Loucy (cell line): ENCODE results near the gene UNC119B.

ENCODE experiments used
- H2AFZ ChIP-seq: fragments of 200-600 bp; sonication (generic); 2 replicates; pipeline ENCODE4 v1.6.0; 2016; ENCODE audit warnings: antibody characterized with exemption, mild to moderate bottlenecking, low read length, moderate library complexity
- H3F3A ChIP-seq: fragments of 200-600 bp; 2 replicates; pipeline ENCODE4 v1.6.0; 2016; ENCODE audit warnings: antibody characterized with exemption, low read depth, mild to moderate bottlenecking
- H3K27me3 ChIP-seq: fragments of 200-600 bp; sonication (generic); 2 replicates; pipeline ENCODE4 v1.6.1; 2014; ENCODE audit warnings: low read length, mild to moderate bottlenecking; ENCODE audit not compliant: insufficient read depth, poor library complexity, severe bottlenecking
- H3K36me3 ChIP-seq: fragments of 200-600 bp; sonication (generic); 2 replicates; pipeline ENCODE4 v1.6.1; 2016; ENCODE audit warnings: low read length; ENCODE audit not compliant: insufficient read depth
- H3K4me1 ChIP-seq: fragments of 200-600 bp; sonication (generic); 2 replicates; pipeline ENCODE4 v1.5.1; 2014; ENCODE audit warnings: low read length, mild to moderate bottlenecking; ENCODE audit not compliant: insufficient read depth, poor library complexity, severe bottlenecking
- H3K4me2 ChIP-seq: fragments of 200-600 bp; sonication (generic); 2 replicates; pipeline ENCODE4 v1.6.0; 2014; ENCODE audit warnings: antibody characterized with exemption, low read length, low read depth, mild to moderate bottlenecking; ENCODE audit not compliant: poor library complexity, severe bottlenecking
- H3K4me3 ChIP-seq: fragments of 200-600 bp; sonication (generic); 2 replicates; pipeline ENCODE4 v1.5.1; 2014; ENCODE audit warnings: low read length, mild to moderate bottlenecking, mixed read lengths; ENCODE audit not compliant: poor library complexity, severe bottlenecking
- H3K79me2 ChIP-seq: fragments of 200-600 bp; sonication (generic); 2 replicates; pipeline ENCODE4 v1.6.1; 2014; ENCODE audit warnings: low read length; ENCODE audit not compliant: insufficient read depth
- H3K9ac ChIP-seq: fragments of 200-600 bp; sonication (generic); 2 replicates; pipeline ENCODE4 v1.6.0; 2014; ENCODE audit warnings: mild to moderate bottlenecking, low read depth, low read length, moderate library complexity; ENCODE audit not compliant: poor library complexity, severe bottlenecking
- H3K9me2 ChIP-seq: fragments of 200-600 bp; sonication (generic); replicated peaks from 2 replicates; pipeline ENCODE4 v1.6.1; 2016; ENCODE audit warnings: low read depth, low read length, mixed read lengths
- H3K9me3 ChIP-seq: fragments of 200-600 bp; sonication (generic); 2 replicates; pipeline ENCODE4 v1.6.1; 2014; ENCODE audit warnings: mild to moderate bottlenecking, antibody characterized with exemption, low read length, low read depth; ENCODE audit not compliant: insufficient read depth
- H4K20me1 ChIP-seq: fragments of 200-600 bp; sonication (generic); 2 replicates; pipeline ENCODE4 v1.6.0; 2014; ENCODE audit warnings: antibody characterized with exemption, low read length, mild to moderate bottlenecking; ENCODE audit not compliant: insufficient read depth, poor library complexity, severe bottlenecking
- CTCF ChIP-seq: fragments of 200-600 bp; sonication (generic); conservative IDR thresholded peaks from 2 replicates; pipeline ENCODE4 v1.5.1; 2014; ENCODE audit warnings: mild to moderate bottlenecking, antibody characterized with exemption, low read length
- EZH2phosphoT487 ChIP-seq: fragments of 200-600 bp; IDR thresholded peaks from 2 replicates; pipeline ENCODE4 v1.6.1; 2018; ENCODE audit warnings: antibody characterized with exemption, mild to moderate bottlenecking, moderate library complexity, borderline replicate concordance

Gene UNC119B

GRCh38 chr12:120696626-120697025 is 13.6 kb upstream of the UNC119B start:
- no peak overlapping the region for H2AFZ ChIP-seq
- no peaks in the 10 kb centered on the region for H3K9me3 ChIP-seq
- no peak for TF ChIP-seq EZH2phosphoT487
- no peak for TF ChIP-seq CTCF
- no peaks in the 10 kb centered on the region for H3F3A ChIP-seq
- H3K9ac ChIP-seq = no peak overlapping the region
- no peak overlapping the region for H3K4me2 ChIP-seq
- H3K4me3 ChIP-seq = no peak overlapping the region
- peaks cover 33% of the 10 kb centered on the region for H4K20me1 ChIP-seq
- peaks cover 88% of the 10 kb centered on the region for H3K36me3 ChIP-seq
- no peaks in the 10 kb centered on the region for H3K27me3 ChIP-seq
- H3K9me2 ChIP-seq = no peaks in the 10 kb centered on the region
- H3K4me1 ChIP-seq = peaks cover 26% of the 10 kb centered on the region
- H3K79me2 ChIP-seq = peaks cover 38% of the 10 kb centered on the region

GRCh38 chr12:120697344-120697743 is 12.9 kb upstream of the UNC119B start:
- Histone ChIP-seq H3K9me3 (no peaks in the 10 kb centered on the region), H3K79me2 (peaks cover 31% of the 10 kb centered on the region), H3K9me2 (no peaks in the 10 kb centered on the region), H3F3A (no peaks in the 10 kb centered on the region), H3K4me2 (no peak overlapping the region), H3K4me1 (peaks cover 20% of the 10 kb centered on the region), H3K4me3 (no peak overlapping the region), H3K9ac (no peak overlapping the region), H2AFZ (no peak overlapping the region), H3K36me3 (peaks cover 94% of the 10 kb centered on the region), H3K27me3 (no peaks in the 10 kb centered on the region), H4K20me1 (peaks cover 26% of the 10 kb centered on the region)
- TF ChIP-seq CTCF = no peak
- no peak for TF ChIP-seq EZH2phosphoT487

- Histone ChIP-seq H3K27me3 (no peaks in the 10 kb centered on the region), H4K20me1 (peaks cover 13% of the 10 kb centered on the region), H3K9me3 (no peaks in the 10 kb centered on the region), H3K79me2 (peaks cover 17% of the 10 kb centered on the region; the same call in 1 of the 2 replicates), H3K4me3 (no peak overlapping the region), H2AFZ (no peak overlapping the region), H3K36me3 (peaks cover 99% of the 10 kb centered on the region), H3K9me2 (no peaks in the 10 kb centered on the region), H3K4me1 (peaks cover 8% of the 10 kb centered on the region), H3K4me2 (no peak overlapping the region), H3F3A (no peaks in the 10 kb centered on the region), H3K9ac (no peak overlapping the region)
- TF ChIP-seq EZH2phosphoT487 = no peak
- no peak for TF ChIP-seq CTCF
These were observed 11.6 kb upstream of the UNC119B start for GRCh38 chr12:120698665-120699064.
